HG03520 (cell line): ENCODE measurements around the gene SCRT2.
A peak's percentile ranks its signal among the peaks of the same experiment; 100 is the strongest.
"Not testable (repeated sequence)": the region's sequence is repeated elsewhere in the genome, so short reads cannot be mapped to it uniquely, and the experiment has no call there.

ENCODE experiments used
- ATAC-seq: cut with Tn5 transposase; IDR thresholded peaks from one replicate; pipeline ENCODE4 v1.9.1; 2021; ENCODE audit warnings: mild to moderate bottlenecking, moderate library complexity; ENCODE audit not compliant: unreplicated experiment

Gene SCRT2

DNA sequence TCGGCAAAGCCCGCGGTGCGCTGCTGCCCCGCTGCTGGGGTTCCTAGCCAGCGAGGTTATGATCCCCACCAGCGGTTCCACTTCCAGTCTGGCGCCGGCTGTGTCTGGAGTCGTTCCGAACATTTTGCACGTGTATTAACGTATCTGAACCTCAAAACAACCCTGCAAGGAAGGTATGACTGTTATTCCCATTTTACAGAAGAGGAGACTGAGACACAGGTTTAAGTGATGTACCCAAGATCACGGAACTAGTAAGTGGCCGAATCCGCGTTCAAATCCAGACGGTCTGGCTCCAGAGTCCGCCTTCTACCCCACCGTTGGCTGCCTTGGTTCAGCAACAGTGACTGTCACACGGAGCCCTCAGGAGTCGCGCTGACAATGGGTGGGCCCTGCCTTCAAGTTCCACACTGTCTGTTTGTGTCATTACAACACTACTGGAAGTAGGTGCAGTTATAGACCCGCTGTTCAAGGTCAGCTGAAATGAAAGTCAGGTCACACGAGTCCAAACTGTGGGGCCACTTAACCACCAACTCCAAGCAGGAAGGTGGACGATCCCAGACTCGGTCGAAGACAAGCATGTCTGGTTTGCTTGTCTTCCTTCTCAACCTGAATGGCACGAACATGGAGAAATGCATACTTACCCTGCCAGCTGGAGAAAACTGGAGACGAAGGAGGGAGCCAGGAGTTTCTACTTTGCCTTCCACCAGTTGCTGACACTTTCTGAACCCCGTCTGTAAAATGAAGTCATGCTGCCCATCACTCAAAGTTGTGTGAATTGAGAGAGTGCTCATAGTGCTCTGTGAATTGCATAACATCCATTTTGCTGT, 21.8 kb downstream of the SCRT2 start:
- ATAC-seq: no peak

DNA sequence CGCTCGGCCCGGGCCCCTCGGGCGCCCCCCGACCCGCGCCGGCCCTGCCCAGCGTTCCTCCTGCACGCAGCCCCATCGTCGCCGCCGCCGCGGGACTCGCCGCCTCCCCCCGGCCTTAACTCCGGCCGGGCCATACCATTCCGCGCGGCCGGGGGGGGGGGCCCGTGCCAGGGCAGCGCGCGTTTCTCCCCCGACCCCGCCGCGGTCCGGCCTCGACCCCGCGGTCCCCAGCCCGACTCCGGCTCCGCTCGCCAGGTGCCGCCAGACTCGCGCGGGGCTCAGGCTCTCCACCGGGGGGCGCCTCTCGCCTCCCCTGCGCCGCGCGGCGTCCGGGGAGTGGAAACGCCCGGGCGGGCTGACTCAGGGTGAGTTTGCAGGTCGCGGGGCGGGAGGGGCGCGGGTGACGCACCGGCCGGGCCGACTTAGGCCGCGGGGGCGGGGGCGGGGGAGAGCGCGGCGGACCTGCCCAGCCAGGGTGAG, 22.5 kb downstream of the SCRT2 start, which contains the start of gene SRXN1:
SRXN1 (minus strand) TSS at position 91 of the 480 bp plus-strand sequence; CDS start at position 76, 15 bp downstream.
- ATAC-seq: peak; percentile 82

DNA sequence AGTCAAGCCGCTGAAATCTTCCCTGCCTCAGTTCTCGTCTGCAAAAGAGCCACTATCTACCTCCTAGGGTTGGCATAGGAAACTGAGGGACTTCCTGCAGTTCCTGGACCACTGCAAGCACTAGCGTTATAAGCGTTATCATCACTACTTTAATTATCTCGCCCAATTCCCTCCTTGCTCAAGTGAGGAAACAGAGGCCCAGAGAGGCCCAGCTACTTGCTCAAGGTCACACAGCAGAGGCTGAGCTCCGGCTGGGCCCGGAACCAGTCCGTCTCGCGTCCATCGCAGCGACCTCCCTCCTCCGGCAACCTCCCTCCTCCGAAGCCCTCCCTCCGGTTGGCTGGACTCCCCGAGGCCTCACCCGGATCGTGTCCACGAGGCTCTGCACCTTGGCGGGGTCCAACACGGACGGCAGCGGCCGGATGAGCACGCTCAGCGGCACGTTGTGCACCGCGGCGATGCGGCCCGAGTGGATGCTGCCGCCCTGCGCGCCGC, 22.9 kb downstream of the SCRT2 start:
- ATAC-seq: peak; percentile 32

DNA sequence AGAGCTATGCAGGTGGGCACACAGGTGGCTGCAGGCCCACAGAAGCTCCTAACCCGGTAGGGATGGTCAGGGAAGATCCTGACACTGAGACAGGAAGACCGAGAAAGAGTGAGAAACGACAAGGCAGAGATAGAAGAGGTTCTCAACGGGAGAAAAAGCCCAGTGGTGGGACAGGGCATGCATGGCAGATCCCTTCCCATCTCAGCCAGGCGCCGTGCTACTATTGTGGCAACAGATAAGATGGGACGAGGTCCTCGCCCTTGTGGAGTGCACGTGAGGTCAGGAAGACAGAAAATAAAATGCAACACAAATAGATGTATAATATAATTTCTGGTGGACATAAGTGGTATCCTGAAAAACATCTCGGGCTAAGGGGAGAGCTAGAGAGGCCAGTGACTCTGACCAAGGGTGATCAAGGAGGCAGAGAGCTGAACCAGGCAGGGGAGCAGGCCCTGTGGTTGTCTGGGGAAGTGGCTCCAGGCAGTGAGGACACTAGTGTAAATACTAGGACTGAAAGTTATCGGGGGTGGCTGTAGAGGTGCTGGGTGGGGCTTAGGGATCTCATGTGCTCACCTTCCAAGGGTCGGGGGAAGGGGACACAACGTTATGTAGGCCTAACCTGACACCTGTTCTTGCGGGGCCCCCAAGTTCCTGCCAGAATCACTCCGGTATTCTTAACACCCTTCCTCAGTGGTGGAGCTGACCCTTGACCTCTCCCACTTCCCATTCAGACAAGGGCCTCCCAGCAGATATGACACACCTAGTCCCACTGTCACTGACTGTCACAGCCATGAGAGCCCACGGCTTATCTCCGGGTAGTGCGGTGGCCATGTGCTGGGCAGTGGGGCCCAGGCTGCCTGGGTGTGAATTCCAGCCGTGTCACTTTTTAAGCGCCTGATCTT, 23.6 kb downstream of the SCRT2 start:
- no peak for ATAC-seq

DNA sequence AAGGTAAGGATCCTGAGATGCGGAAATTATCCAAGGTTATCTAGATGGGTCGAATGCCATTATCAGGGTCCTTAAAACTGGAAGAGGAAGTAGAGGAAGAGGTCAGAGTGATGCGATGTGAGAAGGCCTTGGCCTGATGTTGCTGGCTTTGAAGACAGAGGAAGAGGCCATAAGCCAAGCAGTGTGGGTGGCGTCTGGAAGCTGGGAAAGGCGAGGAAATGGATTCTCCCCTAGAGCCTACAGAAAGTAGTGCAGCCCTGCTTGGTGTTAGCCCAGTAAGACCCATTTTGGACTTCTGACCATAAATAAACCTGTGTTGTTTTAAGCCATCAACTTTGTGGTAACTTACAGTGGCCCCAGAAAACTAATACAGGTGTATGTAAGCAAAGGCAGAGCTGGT, 24.6 kb downstream of the SCRT2 start:
- no peak for ATAC-seq

DNA sequence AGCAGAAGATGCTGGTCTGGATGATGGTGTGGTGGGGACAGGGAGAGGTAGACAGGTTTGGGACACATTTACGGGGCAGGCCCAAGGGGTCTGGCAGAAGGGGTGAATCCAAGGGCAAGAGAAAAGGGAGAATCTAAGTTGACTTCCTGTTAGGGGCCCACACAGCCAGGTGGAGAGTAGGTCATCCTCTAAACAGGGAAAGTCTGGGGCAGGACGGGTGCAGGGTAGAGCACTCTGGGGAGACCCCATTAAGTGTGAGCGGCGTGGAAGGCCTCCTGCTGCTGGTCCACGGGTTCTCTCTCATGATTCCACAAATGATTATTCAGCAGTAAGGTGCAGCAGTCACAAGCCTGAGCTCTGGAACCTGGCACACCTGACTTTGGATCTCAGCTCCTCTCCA, 25.3 kb downstream of the SCRT2 start:
- no peak for ATAC-seq

DNA sequence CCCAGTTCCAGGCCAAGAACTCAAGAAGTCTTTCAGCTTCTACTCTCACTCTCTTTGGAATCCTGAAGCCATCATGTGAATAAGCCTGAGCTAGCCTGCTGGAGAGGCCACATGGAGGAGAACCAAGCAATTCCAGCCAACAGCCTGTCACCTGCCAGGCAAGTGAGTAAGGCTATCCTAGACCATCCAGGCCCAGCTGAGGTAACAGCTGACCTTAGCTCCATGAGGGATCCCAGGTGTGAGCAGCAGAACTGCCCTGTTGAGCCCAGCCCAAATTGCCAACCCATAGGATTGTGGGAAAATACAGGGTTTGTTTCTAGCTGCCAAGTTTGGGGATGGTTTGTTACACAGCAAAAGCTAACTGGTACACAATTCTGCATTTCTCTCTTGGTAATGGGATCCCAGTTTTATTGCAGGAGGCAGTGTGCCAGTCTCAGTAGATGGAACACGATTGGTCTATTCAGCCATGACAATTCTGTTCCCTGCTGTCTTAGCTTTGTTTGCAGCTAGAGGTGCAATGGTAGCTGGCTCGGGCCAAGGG, 28.1 kb downstream of the SCRT2 start:
- no peak for ATAC-seq

DNA sequence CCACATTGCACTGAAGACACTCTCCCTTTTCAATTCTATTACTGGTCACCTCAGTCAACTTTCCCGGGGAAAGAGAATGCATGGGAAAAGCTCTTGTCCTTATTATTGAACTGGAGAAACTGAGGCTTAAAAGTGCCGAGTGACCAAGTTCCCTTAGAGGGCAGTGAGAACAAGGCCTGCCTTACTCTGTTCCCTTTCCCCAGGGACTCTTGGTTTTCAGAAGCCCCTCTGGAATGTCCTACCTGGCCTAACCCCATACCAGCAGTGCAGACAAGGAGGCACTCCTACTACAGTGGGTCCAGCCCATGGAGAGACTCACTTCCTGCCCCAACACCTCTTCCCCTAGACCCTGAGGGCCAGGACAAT, 28.8 kb downstream of the SCRT2 start:
- no peak for ATAC-seq

DNA sequence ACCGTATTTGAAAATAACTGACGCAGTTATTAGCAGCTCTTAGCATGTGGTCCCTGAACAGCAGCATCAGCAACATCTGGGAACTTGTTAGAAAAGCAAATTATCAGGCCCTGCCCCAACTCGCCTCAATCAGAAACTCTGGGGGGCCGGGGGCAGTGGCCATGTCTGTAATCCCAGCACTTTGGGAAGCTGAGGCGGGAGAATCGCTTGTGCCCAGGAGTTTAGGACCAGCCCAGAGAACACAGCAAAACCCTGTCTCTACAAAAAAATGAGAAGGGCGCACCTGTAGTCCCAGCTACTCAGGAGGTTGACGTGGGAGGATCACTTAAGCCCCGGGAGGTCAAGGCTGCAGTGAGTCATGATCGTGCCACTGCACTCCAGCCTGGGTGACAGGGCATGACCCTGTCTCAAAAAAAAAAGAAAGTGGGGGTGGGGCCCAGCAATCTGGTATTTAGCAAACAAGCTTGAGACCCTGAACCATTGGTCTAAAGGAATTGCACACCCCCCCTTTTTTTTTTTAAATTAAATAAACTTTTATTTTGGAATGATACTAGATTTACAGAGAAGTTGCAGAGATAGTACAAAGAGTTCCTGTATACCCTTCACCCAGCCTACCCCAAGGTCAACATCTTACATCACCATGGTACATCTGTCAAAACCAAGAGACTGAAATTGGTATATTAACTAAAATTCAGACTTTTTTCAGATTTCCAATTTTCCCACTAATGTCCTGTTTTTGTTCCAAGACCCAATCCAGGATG, 29.3 kb downstream of the SCRT2 start:
- ATAC-seq: no peak

DNA sequence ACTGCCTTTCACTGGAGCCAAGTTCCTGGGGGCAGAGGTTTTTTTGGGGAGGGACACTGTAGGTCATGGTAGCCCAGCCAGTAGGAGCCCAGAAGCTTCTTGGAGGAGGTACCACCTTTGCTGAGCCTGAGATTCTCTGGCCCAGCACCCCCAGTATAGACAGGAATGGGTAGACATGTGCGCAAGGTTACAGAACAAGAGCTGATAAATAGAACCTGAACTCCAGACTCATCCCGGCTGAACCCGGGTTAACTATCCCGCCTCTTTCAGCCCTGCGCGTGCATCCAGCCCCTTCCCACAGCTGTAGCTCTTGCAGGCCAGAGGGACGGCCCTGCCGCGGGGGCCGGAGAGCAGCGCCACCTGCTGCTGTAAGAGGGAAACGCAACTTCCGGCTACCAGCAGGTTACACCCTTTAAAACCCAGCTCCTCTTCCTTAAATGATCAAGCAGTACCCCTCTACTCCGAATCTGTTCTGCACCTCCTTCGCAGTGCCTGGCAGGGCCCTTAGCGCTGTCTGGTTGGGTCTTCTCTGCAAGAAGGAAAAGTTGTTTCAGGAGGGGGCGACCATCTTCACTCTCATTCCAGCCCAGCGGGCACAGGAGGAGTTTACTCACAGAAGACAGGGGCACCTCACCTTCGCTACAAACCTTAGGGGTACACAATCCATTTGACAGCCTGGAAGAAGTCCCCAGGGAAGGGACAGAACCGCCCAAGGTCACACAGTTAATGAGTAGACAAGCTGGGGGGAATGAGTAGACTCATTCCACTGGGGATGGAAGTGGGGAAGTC, 30.1 kb downstream of the SCRT2 start:
- no peak for ATAC-seq

DNA sequence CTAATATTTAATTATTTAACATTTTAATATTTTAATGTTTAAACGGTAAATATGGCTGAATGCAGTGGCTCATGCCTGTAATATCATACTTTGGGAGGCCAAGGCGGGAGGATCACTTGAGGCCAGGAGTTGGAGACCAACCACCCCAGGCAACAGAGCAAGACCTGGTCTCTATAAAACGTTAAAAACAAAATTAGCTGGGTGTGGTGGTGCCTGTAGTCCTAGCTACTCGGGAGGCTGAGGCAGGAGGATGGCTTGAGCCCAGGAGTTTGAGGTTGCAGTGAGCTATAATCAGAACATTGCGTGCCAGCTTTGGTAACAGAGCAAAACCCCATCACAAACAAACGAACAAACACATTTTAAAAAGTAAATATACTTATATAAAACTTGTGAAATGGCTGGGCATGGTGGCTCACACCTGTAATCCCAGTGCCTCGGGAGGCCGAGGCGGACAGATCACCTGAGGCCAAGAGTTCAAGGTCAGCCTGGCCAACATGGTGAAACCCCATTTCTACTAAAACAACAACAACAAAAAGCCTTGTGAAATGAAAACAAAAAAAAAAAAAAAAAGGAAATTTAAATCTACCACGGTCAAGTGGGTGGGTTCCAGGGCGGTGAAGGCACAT, 30.8 kb downstream of the SCRT2 start:
- no peak for ATAC-seq

DNA sequence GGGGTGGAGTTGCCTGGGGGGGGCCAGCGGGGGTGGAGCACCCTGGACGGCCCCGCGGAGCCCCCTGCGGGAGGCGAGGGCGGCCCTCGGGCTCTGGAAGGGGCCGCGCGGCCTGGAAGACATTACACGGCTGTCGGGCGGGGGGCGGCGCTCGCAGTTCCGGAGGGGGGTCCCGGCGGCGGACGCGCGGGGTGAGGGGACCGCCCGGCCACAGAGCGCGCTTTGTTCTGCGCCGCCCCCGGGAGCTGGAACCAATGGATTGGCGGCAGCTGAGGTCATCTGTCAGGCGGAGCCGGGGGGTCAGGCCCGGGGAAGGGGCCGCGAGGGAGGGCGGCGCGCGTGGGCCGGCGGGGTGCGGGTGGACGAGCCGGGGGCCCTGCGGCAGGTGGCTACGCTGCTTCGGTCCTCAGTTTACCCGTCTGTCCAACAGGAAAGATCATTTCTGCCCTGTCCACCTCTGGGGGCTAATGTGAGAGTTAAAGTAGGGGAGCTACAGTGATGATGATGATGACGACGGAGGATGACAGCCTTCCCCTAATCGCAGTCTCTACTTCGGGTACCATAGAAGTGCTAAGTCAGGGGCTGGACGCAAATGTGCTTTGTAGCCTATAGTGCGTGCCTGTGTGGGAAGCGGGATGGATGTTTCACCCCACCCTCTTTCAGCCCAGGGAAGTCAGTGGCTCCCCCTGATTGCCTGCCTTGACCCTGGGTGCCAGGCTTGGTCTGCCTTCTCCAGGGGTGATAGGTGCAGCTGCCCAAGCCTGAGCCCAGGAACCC, 33.0 kb downstream of the SCRT2 start:
- no peak for ATAC-seq

DNA sequence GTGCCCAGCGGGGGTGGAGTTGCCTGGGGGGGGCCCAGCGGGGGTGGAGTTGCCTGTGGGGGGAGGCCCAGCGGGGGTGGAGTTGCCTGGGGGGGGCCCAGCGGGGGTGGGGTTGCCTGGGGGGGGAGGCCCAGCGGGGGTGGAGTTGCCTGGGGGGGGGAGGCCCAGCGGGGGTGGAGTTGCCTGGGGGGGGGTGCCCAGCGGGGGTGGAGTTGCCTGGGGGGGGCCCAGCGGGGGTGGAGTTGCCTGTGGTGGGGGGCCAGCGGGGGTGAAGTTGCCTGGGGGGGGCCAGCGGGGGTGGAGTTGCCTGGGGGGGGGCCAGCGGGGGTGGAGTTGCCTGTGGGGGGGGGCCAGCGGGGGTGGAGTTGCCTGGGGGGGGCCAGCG, 33.6 kb downstream of the SCRT2 start:
- ATAC-seq: not testable (repeated sequence)

DNA sequence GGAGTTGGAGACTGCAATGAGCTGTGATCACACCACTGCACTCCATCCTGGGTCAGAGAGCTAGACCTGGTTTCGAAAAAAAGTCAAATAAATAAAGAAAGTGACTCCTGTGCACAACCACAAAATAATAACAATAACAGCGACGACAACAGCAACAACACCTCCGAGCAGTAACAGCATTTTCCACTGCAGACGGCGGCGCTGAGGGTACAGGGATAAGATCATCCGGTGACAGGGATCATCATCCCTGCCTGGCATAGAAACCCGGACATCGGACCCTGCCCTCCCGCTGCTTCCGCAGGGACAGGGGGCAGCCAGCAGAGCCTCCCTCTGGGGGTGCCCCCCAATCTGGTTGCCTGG, 34.1 kb downstream of the SCRT2 start:
- no peak for ATAC-seq

DNA sequence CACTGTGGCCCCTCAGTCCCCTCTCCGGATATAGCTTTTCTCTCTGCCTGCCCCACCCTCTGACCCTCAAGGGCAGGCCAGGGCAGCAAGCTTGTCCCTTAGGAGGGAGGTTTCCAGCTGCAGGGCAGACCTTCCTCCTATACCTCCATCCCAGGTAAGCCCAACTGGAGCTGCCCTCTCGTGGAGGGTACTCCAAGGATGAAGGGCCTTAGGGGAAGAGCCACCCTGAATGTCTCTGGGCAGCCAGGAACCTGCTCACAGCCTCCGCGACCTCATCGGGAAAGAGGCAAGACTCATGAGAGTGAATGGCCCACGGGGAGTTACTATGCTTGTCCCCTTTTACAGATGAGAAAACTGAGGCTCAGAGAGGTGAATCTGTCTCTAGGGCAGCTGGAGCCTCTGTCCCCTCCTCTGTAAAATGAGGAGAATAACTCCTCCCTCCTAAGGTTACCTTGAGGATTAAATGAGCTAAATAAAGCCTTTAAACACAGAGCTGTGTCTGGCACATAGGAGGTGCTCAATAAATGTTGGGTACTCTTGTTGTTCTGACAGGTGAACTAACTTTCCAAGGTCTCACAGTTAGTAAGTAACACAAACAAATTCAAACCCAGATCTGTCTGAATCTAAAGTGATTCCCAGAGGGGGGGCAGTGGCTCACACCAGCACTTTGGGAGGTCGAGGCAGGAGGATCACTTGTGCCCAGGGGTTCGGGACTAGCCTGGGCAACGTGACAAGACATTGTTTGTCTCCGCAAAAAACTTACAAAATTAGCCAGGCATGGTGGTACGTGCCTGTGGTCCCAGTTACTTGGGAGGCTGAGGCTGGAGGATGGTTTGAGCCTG, 34.7 kb downstream of the SCRT2 start:
- no peak for ATAC-seq

DNA sequence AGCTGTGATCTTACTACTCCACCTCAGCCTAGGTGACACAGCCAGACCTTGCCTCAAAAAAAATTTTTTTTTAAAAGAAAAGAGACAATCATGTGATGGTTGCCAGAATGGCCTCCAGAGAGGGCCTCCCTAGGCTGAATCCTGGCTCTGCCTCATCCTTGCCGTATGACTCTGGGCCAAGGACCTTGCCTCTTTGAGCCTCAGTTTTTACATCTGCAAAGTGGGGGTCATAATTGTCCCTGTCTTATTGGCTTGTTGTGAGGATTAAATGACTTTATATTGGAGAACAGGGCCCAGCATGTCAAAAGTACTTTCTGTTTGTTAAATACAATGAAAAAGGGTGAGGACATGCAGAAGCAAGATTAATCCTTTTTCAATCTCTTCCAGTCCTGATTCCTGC, 37.0 kb downstream of the SCRT2 start:
- no peak for ATAC-seq

DNA sequence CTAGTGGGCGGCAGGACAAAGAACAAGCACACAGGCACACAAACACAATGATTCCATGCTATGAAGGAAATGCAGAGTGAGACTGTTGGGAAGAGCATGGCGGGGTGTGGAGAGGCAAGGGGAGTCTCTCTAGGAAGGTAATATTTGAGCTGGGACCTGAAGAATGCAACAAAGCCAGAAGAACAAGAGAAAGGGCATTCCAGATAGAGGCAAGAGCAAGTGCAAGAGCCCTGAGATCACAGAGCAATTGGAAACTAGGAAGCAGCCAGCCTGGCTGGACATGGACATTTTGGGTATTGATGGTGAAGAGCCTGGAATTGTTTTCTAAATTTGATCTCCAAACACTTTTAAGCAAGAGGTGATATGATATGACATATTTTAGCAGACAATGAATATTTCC, 38.0 kb downstream of the SCRT2 start:
- ATAC-seq: no peak

DNA sequence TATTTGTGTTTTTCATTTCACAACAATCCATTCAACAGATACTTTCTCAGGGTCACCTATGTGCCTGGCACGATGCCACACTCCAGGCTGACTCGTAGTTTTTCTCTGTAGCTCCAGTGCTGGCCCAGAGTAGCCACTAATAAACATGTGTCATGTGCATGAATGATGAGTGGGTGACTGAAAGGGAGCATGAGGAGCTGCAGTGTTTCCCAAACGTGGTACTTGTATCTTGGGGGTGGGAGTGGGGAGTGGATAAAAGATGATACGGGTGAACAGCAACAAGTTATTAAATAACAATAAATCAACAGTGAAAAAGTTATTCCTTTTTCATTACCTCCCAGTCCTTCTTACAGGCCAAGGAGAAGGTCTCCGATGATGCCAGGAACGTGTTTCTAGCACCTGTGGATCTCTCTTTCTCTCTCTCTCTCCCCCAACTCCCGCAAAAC, 39.7 kb downstream of the SCRT2 start:
- no peak for ATAC-seq
